Uterus (tissue), 2 donors: ENCODE results near the gene ADRA2B.

Experiments
- POLR2A ChIP-seq, 2 donors: fragments of 450-650 bp; IDR thresholded peaks; one replicate each; pipeline ENCODE4 v1.6.1; 2016; ENCODE audit warnings: antibody characterized with exemption in 2 of 2, mild to moderate bottlenecking in 1 of 2, moderate library complexity in 1 of 2
- TF ChIP-seq, protein P1 (sequence below), 4 experiments: fragments of 200-600 bp in 2 of 4; fragments of 450-650 bp in 2 of 4; sonication (generic) in 2 of 4; IDR thresholded peaks; one replicate each; pipeline ENCODE4 v1.5.1; 2016 to 2019; ENCODE audit warnings: antibody characterized with exemption in 4 of 4, mild to moderate bottlenecking in 2 of 4, moderate library complexity in 1 of 4

DNA sequence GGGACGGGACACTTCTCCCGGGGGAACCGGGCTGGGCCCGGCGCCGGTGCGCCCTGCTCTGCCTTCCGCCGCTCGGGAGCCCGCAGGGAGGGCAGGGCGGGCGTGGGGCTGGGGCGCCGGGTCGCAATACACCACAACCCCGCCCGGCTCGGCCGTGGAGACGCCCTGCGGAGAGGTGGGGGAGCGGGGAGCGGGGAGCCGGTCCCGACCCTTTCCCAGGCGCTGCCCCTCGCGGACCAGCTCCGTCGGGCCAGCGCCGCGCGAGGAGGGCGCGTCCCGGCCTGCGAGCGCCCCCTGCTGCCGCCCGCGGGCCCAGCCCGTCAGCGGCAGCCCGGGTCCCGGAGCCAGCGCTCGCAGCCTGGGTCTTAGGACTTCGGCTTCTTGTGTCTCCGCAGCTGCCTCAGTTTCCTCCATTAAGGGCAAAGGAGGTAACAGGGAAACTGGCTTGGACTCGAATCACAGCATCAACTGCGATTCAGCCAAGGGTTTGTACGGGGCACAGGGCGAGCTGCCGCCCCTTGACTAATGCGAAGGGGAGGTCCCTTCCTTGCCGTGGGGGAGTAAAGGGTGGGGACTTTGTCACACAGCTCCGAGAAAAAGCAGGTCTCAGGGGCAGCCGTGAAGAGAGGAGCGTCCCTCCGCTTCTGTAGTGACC, 635 bp upstream of the ADRA2B start:
- TF ChIP-seq, protein P1, sequence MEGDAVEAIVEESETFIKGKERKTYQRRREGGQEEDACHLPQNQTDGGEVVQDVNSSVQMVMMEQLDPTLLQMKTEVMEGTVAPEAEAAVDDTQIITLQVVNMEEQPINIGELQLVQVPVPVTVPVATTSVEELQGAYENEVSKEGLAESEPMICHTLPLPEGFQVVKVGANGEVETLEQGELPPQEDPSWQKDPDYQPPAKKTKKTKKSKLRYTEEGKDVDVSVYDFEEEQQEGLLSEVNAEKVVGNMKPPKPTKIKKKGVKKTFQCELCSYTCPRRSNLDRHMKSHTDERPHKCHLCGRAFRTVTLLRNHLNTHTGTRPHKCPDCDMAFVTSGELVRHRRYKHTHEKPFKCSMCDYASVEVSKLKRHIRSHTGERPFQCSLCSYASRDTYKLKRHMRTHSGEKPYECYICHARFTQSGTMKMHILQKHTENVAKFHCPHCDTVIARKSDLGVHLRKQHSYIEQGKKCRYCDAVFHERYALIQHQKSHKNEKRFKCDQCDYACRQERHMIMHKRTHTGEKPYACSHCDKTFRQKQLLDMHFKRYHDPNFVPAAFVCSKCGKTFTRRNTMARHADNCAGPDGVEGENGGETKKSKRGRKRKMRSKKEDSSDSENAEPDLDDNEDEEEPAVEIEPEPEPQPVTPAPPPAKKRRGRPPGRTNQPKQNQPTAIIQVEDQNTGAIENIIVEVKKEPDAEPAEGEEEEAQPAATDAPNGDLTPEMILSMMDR (IDR thresholded peaks at IDR 0.05): peak; percentile 44 to 91 (median 84)
- TF ChIP-seq POLR2A (IDR thresholded peaks at IDR 0.05): no peak
